Measurements from ENCODE around the gene PIAS4. TPM values are rescaled to one million over a fixed set of nuclear protein-coding genes. Genes with fewer than 3 reads are reported as not detected.

Gene PIAS4
- total RNA-seq, 2 donors from 2014 or later, result 25.1 to 27.7 TPM

DNA sequence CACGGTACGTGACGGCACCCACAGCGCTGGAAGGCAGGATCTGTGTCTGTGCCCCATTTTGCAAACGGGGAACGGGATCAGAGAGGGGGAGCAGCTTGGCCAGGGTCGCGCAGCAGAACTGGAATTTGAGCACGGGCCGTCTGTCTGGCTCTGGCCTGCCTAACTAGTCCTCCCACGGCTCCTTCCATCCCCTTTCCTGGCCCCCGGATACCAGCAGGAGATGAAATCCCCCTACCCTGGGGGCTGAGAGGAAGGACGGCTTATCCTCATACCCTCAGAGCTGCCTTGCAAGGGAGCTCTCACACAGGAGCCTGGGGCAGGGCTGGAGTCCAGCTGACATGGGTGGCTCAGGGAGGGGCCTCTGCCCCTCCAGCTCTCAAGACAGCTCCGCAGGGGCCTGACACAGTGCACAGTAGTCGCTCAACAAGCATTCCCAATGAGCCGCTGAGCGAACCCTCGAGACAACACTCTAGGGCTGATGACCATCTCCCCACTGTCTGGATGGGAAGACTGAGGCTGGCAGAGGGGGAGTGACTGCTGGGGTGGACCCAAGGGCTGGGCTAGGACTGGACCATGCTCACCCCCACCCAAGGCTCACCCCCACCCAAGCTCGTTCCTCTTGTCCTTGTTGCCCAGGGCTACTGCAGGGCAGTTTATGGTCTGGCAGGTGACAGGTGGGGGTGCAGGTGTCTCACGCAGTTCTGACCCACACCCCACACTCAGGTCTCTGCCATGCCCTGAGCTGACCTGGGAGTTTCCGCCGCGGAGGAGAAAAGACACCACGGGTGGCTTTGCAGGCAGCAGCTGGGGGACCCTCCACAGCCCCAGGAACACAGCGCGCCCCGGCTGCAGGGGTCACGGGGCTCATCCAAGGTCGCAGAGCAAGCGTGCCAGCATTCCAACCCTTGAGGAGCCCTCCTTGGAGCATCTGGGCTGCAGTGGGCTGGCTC lies 55.2 kb downstream of the PIAS4 start:
- no peak for ATAC-seq
- DNase-seq, result peak; percentile 56 to 71
- intact Hi-C loops (cut with DNase I, micrococcal nuclease), result no loop called here

DNA sequence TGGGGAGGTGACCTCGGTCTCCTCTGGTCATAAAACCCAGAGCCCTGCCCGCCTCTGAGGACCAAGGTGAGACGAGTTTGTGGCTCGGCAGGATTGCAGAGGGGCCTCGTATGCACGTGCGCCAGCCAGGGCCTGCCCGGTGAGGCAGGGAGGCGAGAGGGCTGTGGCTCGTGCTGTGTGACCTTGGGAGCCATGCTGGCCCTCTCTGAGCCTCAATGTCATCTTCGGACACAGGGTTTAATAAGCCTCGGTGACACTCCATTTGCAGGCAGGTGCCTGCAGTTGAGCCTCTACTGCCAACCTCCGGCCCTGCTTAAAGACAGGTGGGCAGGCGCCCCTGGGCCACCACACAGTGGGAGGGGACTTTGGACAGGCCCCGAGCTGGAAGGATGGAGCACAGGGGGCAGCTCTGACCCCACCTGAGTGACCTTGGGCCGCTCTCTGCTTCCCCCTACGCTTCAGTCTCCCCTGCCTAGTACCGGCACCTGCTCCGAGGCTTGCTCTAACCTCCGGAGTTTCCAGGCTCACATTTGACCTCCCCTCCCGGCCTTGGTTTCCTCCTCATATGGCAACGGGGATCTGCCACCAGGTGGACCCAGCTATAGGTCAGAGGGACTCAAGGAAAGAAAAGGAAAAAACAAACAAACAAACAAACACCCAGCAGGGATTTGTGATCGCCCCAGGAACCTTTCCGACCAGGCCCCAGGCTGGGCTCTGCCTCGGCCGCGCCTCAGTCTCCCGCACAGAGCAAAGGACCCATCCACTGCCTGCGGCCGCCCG lies 56.0 kb downstream of the PIAS4 start:
- DNase-seq (peak in 1 of 2 donors; percentile 65), ATAC-seq (no peak)
- intact Hi-C loops (cut with DNase I, micrococcal nuclease), result no loop called here

DNA sequence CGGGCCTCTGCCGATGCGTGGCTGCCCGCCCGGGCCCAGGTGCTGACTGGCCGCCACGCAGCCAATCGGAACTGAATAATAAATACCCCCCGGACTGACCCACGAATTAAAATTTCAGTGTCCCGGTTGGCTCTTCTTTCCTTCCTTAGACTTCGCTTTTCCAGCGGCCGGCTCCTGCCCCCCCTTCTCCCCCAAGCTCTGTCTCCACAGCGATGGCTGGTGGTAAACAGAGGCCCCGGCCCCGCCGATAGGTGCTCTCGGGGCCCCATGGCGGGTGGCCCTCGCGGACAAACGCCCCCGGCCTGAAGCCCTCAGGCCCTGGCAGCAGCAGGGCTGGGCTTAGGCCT lies 56.6 kb downstream of the PIAS4 start:
- intact Hi-C loops (cut with DNase I, micrococcal nuclease), result no loop called here
- DNase-seq, result no peak
- ATAC-seq, result no peak

DNA sequence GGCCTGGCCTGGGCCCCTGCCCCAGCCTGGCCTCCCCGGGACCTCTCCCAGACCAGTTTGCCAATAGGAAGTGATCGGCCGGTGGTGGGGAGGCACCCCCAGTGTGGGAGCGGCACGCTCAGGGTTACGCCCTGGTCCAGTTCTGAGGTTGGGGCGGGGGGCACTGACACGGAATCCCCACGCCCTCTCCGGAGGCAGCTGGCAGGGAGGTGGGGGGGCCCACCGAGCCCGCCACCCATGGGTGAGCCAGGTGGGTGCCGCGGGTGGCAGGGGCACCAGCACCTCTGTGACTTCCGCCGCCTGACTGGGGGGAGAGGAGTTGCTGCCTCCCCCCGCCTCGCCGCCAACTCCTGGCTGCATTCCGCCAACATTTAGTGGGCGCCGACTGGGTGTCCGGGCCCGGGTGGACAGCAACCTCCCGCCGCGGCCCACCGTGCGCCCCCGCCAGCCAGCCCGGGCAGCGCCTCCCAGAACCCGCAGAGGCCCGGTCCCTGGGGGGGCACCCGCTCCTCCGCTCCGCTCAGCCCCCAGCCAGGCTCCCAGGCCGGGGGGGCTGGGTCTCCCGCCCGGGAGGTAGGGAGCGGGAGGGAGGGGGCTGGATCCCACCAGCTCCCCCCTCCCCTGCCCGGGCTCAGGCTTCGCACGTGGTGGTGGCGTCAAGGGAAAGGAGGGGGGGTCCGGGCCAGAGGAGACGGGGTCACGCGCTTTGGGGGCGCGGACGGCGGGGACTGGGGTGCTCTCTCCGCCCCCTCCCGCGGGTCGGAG lies 57.1 kb downstream of the PIAS4 start:
- intact Hi-C loops (cut with DNase I, micrococcal nuclease), result no loop called here
- ATAC-seq, result peak; percentile 2
- DNase-seq, result peak in 1 of 2 donors; percentile 74

DNA sequence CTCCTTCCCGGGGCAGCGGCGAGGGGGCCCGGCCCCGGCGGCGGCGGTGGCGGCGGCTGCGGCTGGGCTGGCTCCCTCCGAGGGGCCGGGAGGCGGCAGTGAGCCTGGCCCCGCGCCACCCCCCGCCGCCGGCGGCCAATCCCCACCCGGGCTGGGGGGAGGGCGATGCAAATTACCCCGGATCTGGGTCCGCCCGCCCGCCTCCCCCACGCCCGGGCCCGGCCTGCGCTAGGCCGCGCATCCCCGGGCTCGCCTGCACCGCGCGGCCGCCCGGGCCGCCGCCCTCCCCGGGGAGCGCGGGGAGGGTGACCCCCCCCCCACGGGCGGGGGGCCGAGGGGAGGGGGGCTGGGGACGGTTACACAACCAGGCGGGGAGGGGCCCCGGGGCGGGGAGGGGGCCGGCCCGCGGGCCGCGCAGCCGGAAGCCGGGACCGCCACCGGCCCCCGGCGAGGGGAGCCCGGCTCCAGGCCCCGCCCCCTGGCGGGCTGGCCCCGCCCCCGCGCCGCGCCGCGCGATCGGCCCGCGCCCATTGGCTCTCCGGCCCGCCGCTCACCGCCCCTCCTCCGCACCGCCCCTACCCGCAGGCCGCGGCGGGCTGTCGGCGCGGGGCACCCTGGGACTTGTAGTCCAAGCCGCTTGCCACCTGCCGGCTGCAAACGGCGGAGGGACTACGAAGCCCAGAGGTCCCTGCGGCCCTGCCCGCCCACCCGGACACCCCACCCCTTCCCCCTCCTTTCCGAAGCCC lies 58.1 kb downstream of the PIAS4 start:
- DNase-seq, result peak; percentile 96 to 97
- peak; percentile 45 for ATAC-seq
- intact Hi-C loops (cut with DNase I, micrococcal nuclease), result no loop called here

DNA sequence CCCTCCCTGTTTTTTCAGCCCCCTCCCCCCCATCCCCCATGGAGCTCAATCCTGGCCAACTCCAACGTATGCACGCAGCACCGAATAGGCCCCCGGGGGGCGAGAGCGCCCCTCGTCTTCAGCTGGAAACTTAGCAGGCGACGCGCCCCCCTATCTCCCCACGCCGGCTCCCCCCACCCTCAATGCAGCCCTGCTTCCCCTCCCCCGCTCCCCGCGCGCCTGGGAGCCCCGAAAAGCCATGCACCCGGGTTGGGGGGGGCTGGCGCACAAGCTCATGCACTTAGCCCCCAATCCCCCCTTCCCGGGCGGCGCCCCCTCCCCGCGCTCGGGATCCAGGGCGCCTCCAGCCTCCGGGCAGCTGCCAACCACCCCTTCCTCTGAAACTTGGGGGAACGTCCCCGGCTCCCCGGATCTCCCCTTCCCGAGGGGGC lies 58.7 kb downstream of the PIAS4 start:
- ATAC-seq (no peak), DNase-seq (peak; percentile 72 to 77)
- intact Hi-C loops (cut with DNase I, micrococcal nuclease), result no loop called here

DNA sequence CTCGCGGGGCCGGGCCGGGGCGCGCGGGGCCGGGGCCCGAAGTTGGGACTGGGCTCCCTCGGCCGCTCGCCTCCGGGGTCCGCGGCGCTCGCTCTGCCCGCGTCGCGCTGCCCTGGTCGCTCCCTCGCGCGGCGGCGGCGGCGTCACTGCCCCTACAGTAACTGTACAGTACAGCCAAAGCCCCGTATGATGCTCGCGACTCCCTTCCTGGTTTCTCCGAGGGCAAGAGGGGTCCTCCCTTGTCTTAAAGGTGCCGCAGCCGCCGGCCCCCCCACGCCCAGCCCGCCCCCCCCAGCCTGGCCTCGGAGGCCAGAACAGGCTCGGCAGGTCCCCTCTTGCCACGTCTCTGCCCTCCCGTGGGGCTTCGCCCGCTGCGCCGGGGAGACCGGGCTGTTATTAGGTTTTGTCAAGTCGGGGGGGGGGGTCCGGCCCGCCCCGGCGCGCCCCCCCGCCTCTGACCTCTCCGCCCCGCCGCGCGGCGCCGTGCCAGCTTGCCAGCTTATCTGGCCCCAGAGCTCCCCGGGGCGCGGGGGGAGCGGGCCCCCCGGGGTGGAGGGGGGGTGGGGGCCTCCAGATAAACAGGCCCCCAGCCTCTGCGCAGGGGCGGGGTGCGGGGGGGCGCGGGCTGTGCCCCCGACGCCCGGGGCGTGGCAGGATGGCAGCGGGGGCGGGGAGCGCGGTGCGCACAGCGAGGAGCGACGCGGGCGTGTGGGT lies 59.3 kb downstream of the PIAS4 start, which contains the start of gene ZBTB7A:
ZBTB7A (minus strand) TSS at position 218 of the 714 bp plus-strand sequence. CDS start 11,667 bp downstream, outside the sequence.
- DNase-seq (peak; percentile 91 to 94), ATAC-seq (peak; percentile 33)
- intact Hi-C loops (cut with DNase I, micrococcal nuclease), result no loop called here

DNA sequence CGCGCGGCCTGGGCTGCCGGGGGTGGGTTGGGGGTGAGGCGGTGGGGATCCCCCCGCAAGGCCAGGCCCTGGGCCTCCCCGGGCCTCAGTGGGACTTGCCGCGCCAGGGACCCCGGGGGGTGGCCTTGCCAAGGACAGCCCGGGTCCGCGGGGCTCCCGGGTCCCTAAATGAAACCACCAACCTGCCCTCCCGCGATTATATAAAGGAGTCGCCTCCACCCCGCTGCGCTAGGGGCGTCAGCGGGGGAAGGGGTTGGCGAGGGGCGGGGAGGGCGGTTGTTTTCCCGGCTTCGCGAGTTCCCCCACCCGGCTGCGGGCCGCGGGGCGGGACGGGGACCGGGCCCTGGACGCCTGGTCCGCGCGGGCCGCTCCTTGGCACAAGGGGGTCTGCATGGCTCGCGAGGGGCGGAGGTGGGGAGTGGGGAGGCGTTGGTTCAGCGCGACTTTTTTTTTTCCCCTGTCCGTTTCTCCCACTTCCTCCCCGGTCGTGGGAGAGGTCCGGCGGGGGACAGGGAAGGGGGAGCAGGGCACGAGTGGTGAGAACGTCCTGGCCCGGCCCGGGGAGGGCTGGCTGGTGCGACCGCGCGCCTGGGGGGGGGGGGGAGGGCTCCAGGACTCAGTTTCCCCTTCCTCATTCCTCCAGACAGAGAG lies 60.0 kb downstream of the PIAS4 start:
- DNase-seq, result peak; percentile 50 to 54

DNA sequence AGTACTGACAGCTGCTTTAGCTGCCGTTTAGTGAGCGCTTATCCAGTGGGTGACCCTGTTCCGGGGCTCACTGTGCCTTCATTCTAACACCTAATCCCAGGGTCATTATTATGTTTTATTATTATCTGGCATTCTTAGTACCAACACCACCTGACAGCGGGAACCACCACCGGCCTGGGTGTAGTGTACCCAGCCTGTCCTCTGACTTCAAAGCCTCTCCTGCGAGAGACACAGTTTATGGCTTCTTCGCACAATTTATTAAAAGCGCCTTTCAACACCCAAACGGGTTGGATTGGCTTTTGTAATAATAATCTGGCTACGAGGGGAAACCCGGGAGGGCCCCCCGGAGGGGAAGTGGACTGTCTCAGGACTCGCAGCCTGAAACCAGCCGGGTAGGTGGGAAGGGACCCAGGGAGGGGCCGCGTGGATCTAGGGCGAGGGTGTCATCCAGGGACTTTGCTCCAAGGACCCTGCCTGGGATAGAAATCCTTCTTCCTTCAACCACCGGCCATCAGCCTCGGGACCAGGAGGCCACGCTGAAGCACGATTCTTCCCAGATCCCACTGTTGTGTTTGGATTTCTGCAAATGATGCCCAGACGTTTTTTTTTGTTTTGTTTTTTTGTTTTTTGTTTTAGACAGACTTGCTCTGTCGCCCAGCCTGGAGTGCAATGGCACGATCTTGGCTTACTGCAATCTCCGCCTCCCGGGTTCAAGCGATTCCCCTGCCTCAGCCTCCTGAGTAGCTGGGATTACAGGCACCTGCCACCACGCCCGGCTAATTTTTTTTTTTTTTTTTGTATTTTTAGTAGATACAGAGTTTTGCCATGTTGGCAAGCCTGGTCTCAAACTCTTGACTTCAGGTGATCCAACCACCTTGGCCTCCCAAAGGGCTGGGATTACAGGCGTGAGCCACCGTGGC lies 60.8 kb downstream of the PIAS4 start:
- intact Hi-C loops (cut with DNase I, micrococcal nuclease), result no loop called here
- ATAC-seq, result peak; percentile 15

More for the DNA sequence above, 60.0 kb downstream of the PIAS4 start:
- intact Hi-C loops (cut with DNase I, micrococcal nuclease), result no loop called here
- ATAC-seq, result peak; percentile 1

DNA sequence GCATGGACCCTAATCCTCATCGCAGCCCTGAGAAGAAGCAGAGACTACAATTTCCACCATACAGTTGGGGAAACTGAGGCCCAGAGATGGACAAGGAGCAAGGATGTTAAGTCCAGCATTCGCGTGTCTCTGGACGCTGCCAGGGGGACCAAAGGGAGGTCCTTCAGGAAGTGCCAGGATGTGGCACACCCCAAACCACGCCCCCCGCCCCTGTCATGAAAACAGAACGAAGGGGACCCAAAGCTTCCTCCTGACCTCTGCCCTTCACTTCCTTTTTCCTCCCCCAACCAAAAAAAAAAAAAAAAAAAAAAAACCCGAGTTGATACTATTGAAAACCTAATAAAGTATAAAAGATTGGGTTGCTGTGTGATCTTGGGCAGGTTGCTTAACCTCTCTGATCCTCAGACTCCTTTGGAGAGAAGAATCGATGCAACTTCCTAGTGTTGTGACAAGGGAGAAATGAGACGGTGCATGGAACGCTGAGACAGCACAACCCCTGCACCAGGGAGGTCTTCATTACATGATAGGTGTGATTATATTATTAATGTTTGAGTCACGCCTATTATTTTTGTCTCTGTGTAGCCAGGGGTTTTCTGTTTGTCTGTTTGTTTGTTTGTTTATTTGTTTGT lies 61.9 kb downstream of the PIAS4 start:
- intact Hi-C loops (cut with DNase I, micrococcal nuclease), result no loop called here
- ATAC-seq (no peak), DNase-seq (peak; percentile 66 to 73)

More for the DNA sequence above, 60.8 kb downstream of the PIAS4 start:
- peak; percentile 70 to 78 for DNase-seq

DNA sequence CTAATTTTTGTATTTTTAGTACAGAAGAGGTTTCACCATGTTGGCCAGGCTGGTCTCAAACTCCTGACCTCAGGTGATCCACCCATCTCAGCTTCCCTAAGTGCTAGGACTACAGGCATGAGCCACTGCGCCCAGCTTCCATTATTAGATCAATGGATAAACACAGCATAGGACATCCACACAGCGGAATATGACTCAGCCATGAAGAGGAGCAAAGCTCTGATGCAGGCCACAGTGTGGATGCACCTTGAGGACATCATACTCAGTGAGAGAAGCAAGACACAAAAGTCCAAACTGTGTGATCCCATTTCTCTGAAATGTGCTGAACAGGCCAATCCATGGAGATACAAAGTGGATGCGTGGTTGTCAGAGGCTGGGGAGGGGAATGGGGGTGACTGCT lies 64.1 kb downstream of the PIAS4 start:
- intact Hi-C loops (cut with DNase I, micrococcal nuclease), result no loop called here
- DNase-seq, result no peak
- no peak for ATAC-seq

DNA sequence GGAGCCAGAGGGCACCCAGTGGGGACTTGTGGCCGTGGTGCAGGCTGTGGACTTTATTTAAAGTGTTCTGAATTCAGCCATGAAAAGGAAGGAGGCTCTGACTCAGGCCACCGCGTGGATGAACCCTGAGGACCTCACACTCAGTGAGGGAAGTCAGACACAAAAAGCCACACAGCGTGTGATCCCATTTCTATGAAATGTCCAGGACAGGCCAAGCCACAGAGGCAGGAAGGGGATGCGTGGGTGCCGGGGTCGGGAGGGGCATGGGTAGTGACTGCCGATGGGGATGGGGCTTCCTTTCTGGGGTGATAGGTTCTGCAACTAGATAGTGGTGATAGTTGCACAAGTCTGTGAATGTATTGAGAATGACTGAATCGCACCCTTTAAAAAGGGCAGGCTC lies 67.8 kb downstream of the PIAS4 start:
- DNase-seq, result peak in 1 of 2 donors; percentile 6
- no peak for ATAC-seq
- intact Hi-C loops (cut with DNase I, micrococcal nuclease), result no loop called here

DNA sequence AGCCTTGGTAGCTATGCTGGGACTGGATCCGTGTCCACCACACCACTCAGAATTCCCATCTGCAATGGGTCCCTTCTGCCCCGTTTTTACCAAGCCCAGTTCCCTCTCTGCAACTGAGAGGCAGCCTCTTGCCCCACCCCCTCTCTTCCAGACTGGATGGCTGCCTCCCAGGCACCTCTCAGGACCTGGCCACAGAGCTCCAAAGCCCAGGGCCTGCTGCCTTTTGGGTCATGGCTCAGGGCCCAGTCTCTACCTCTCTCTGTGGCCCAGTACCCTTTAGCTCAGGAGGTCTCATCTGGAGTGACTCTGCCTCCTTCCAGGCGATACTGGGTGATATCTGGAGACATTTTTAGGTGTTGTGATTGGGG lies 69.5 kb downstream of the PIAS4 start:
- no peak for ATAC-seq
- peak in 1 of 2 donors; percentile 22 for DNase-seq
- intact Hi-C loops (cut with DNase I, micrococcal nuclease), result no loop called here

DNA sequence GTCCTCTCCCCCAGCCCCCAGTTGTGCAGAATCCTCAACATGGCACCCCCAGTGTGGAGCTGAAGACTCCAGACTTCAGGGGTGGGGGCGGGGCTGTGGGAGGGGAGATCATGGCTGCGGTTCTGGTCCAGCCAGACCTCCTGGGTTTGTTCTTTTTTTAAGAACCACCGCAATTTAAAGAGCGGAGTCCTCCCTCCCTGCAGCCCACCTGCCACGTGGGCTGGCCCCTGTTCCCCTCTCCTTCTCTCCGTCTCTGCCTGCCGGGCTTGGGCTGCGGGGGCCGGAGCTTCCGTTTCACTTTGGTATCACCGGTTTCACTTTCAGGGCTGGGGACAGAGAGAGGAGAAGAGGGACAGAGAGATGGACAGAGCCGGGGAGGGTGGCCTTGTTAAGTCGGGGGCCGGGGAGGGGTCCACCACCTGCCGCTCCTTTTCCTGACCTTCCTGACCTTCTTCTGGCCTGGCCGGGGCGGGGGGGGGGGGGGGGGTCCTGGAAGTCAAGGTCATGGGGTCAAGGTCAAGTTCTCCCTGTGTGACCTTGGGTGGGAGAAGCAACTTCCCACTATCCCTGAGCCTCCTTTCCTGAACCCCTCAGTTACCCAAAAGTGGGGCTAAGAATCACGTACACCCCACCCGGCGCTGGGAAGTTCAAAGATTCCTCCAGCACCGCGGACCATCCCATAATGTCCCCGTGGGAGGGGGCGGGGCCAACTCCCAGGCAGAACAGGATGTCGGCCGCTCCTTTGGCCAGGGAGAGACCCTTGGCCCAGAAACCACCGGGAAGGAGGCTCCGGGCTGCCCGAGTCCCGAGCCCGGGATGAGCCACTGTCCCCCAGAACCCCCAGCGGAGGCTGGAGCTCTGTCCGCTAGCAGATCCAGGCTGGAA lies 70.5 kb downstream of the PIAS4 start:
- intact Hi-C loops (cut with DNase I, micrococcal nuclease), result no loop called here
- peak; percentile 79 for ATAC-seq

DNA sequence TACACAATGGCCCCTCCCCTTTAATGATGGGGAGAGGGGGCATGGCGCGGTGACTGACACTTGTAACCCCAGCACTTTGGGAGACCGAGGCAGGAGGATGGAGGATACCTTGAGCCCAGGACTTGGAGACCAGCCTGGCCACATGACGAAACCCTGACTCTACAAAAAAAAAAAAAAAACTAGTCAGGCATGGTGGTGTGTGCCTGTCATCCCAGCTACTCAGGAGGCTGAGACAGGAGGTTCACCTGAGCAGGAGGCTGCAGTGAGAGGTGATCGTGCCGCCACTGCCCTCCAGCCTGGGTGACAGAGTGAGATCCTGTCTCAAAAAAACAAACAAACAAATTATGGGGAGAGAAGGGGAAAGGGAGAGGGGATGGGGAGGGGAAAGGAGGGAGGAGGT lies 72.9 kb downstream of the PIAS4 start:
- no peak for DNase-seq
- intact Hi-C loops (cut with DNase I, micrococcal nuclease), result no loop called here

More for the DNA sequence above, 70.5 kb downstream of the PIAS4 start:
- DNase-seq, result peak; percentile 80 to 89

More for the DNA sequence above, 72.9 kb downstream of the PIAS4 start:
- no peak for ATAC-seq
